ENCODE data around the gene PHLDA2.

DNA sequence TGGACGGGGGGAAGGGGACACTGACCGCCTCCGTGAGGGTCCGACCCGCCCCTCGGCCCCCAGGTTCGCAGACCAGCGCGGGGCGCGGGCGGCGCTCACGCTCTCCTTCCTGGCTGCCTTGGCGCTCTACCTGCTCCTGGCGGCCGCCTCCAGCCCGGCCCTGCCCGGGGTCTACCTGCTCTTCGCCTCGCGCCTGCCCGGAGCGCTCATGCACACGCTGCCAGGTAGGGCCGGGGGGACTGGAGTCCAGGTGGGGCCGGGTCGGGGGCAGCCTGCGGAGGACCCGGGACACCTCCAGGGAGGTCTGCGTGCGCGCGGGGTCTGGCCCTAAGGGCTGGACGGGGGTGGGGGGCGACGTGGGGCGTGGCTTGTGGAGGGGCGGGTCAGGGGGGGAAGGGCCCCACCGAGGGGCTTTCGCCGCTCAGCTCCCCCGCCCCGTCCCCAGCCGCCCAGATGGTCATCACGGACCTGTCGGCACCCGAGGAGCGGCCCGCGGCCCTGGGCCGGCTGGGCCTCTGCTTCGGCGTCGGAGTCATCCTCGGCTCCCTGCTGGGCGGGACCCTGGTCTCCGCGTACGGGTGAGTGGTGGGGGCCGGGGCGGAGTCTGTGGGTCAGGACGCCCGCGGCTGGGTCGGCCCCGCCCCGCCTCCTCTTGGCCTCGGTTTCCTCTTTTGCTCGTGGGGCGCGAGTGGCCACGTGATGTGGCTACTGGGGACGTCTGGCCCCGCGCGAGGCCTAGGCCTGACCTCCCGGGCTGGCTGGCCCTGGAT, 19.9 kb downstream of the PHLDA2 start:
- TF ChIP-seq POLR2A (IDR thresholded peaks at IDR 0.05) (no peak), POLR2AphosphoS5 (IDR thresholded peaks at IDR 0.05) (no peak)
- TF ChIP-seq, protein P1, sequence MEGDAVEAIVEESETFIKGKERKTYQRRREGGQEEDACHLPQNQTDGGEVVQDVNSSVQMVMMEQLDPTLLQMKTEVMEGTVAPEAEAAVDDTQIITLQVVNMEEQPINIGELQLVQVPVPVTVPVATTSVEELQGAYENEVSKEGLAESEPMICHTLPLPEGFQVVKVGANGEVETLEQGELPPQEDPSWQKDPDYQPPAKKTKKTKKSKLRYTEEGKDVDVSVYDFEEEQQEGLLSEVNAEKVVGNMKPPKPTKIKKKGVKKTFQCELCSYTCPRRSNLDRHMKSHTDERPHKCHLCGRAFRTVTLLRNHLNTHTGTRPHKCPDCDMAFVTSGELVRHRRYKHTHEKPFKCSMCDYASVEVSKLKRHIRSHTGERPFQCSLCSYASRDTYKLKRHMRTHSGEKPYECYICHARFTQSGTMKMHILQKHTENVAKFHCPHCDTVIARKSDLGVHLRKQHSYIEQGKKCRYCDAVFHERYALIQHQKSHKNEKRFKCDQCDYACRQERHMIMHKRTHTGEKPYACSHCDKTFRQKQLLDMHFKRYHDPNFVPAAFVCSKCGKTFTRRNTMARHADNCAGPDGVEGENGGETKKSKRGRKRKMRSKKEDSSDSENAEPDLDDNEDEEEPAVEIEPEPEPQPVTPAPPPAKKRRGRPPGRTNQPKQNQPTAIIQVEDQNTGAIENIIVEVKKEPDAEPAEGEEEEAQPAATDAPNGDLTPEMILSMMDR (IDR thresholded peaks at IDR 0.05), result no peak
